HG02943 (cell line): ENCODE results near the gene CCDC134.
"Not testable (repeated sequence)": the region's sequence is repeated elsewhere in the genome, so short reads cannot be mapped to it uniquely, and the experiment has no call there.

Experiments used
- ATAC-seq: cut with Tn5 transposase; IDR thresholded peaks from one replicate; pipeline ENCODE4 v1.9.1; 2021; ENCODE audit warnings: mild to moderate bottlenecking, low read depth, moderate library complexity; ENCODE audit not compliant: unreplicated experiment

The CCDC134 gene

GRCh38 chr22:41840216-41840615, 39.7 kb downstream of the CCDC134 start:
- ATAC-seq = no peak

- ATAC-seq = no peak
Observed at GRCh38 chr22:41841085-41841712, 40.7 kb downstream of the CCDC134 start.

- ATAC-seq = no peak
Observed at GRCh38 chr22:41842996-41843970, 42.8 kb downstream of the CCDC134 start.

- ATAC-seq = no peak
Observed at GRCh38 chr22:41844036-41844435, 43.6 kb downstream of the CCDC134 start.

- no peak for ATAC-seq
Observed at GRCh38 chr22:41844513-41844912, 44.0 kb downstream of the CCDC134 start.

- no peak for ATAC-seq
Observed at GRCh38 chr22:41845380-41846267, 45.1 kb downstream of the CCDC134 start.

- ATAC-seq = no peak
Observed at GRCh38 chr22:41846268-41846987, 45.9 kb downstream of the CCDC134 start.

GRCh38 chr22:41847300-41847699, 46.8 kb downstream of the CCDC134 start:
- no peak for ATAC-seq

GRCh38 chr22:41848468-41848867, 48.0 kb downstream of the CCDC134 start:
- no peak for ATAC-seq

- ATAC-seq = no peak
Observed at GRCh38 chr22:41856469-41856868, 56.0 kb downstream of the CCDC134 start.

GRCh38 chr22:41857155-41857859, 56.8 kb downstream of the CCDC134 start:
- no peak for ATAC-seq

- ATAC-seq = no peak
Observed at GRCh38 chr22:41857860-41858199, 57.4 kb downstream of the CCDC134 start.

GRCh38 chr22:41862160-41862529, 61.7 kb downstream of the CCDC134 start:
- ATAC-seq = no peak

GRCh38 chr22:41862530-41863266, 62.2 kb downstream of the CCDC134 start:
- no peak for ATAC-seq

- ATAC-seq = no peak
Observed at GRCh38 chr22:41863472-41863871, 63.0 kb downstream of the CCDC134 start.

- no peak for ATAC-seq
Observed at GRCh38 chr22:41868556-41868955, 68.1 kb downstream of the CCDC134 start.

GRCh38 chr22:41870081-41870480, 69.6 kb downstream of the CCDC134 start:
- ATAC-seq = not testable (repeated sequence)

- ATAC-seq = no peak
Observed at GRCh38 chr22:41870786-41871185, 70.3 kb downstream of the CCDC134 start.

GRCh38 chr22:41873391-41873790, 72.9 kb downstream of the CCDC134 start:
- ATAC-seq = no peak
